ENCODE data around the gene CASP9.

Gene CASP9

DNA sequence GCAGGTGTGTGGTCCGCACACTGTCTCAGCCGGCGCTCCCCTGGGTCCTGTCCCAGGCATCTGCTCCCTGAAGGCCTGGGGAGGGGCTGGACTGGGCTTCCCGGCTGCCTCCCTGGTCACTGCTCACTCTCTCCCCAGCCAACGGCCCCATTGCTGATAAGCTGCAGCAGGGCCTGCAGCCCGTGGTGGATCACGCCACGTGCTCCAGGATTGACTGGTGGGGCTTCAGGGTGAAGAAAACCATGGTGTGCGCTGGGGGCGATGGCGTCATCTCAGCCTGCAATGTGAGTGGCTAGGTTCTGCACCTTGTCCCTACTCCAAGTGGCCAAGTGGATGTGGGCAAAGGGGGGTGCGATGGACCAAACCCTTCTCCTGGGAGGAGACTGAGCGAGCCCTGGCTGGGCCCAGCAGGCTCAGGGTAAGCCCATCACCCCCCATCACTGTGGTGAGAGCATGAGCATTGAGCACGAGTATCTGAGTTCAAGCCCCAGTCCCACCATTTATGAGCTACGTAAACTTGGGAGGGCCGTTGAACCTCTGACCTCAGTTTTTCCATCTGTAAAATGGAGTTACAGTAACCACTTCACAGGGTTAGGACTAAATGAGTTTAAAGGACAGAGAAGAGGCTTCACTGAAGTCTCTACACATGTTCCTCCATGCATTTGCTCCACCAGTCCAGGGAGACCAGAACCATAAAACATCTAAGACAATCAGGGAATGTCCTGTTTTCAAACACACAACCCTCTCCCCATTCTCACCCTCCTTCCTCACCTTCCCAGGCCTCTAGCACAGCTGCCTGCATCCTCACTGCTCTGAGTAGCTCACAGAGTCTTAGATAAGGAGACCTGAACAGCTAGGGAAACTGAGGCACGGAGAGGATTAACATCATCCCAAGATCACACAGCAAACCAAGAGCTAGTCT is 79.3 kb downstream of the CASP9 start:
- DNase-seq, result no peak

- no peak for DNase-seq
These were observed 80.7 kb downstream of the CASP9 start for GRCh38 chr1:15443281-15443680.

DNA sequence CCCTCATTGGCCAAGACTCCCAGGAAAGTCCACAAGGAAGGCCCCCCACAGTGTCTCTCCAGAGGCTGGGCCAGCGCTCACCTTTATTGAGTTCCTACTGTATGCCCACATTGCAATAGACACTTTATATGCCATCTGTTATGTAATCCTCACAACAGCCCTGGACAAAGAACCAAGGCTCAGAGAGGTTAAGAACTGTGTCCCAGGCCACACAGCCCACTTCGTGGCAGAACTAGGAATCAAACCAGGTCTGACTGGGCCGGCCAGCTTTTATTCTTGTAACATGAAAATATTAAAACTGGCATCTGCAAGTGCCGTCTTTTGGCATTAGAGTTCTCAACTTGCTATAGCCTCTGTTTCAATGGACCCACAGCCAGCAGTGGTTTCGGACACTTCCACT is 81.3 kb downstream of the CASP9 start:
- DNase-seq, result no peak

DNA sequence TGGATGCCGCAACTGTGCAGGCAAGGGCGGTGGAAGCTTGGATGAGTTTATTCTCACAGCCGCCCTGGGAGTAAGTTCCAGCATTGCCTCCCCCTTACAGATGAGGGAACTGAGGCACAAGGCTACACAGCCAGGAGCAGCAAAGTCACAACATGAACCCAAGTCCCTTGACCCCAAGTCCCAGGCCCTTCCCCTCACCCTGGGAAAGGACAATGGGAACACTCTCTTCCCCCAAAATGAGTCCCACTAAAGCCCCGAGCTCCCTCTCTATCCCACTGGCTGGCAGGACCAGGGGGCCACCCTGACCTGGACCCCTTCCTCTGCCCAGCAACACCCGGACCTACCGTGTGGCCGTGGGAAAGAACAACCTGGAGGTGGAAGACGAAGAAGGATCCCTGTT is 81.9 kb downstream of the CASP9 start:
- DNase-seq, result no peak

All from stimulated activated CD4-positive, alpha-beta T cell treated with anti-CD3 and anti-CD28 coated beads, Interleukin-15, amount 100 ng/mL, for 24 hours (primary cell).